NCI-H2227 treated with DMSO at 0.1 percent for 48 hours (cell line): Measurements from ENCODE around the gene AMBRA1.
"Not testable (repeated sequence)": the region's sequence is repeated elsewhere in the genome, so short reads cannot be mapped to it uniquely, and the experiment has no call there.

Experiments
- DNase-seq: peaks from one replicate; lab custom pipeline; 2025; lab: John Stamatoyannopoulos, UW

Gene AMBRA1

GRCh38 chr11:46612326-46612725 lies 18.5 kb upstream of the AMBRA1 start:
- DNase-seq, result no peak

GRCh38 chr11:46611526-46612304 lies 17.9 kb upstream of the AMBRA1 start:
- no peak for DNase-seq

- no peak for DNase-seq
Observed at GRCh38 chr11:46609386-46609785, 15.6 kb upstream of the AMBRA1 start.

GRCh38 chr11:46607516-46607915 lies 13.7 kb upstream of the AMBRA1 start:
- DNase-seq, result no peak

- DNase-seq, result no peak
Observed at GRCh38 chr11:46604796-46605195, 11.0 kb upstream of the AMBRA1 start.

- no peak for DNase-seq
Observed at GRCh38 chr11:46603704-46604308, 10.0 kb upstream of the AMBRA1 start.

GRCh38 chr11:46601129-46601528 lies 7.3 kb upstream of the AMBRA1 start:
- DNase-seq, result no peak

- no peak for DNase-seq
Observed at GRCh38 chr11:46600194-46600960, 6.6 kb upstream of the AMBRA1 start.

- no peak for DNase-seq
Observed at GRCh38 chr11:46599340-46600193, 5.7 kb upstream of the AMBRA1 start.

GRCh38 chr11:46597609-46598219 lies 3.9 kb upstream of the AMBRA1 start:
- DNase-seq, result no peak

- no peak for DNase-seq
Observed at GRCh38 chr11:46597155-46597554, 3.3 kb upstream of the AMBRA1 start.

GRCh38 chr11:46594785-46595184 lies 962 bp upstream of the AMBRA1 start:
- no peak for DNase-seq

GRCh38 chr11:46594374-46594700 lies 514 bp upstream of the AMBRA1 start:
- no peak for DNase-seq

- no peak for DNase-seq
Observed at GRCh38 chr11:46590740-46591605, 2.9 kb downstream of the AMBRA1 start.

- DNase-seq, result no peak
Observed at GRCh38 chr11:46588915-46589314, 4.9 kb downstream of the AMBRA1 start.

- DNase-seq, result no peak
Observed at GRCh38 chr11:46588131-46588530, 5.7 kb downstream of the AMBRA1 start.

GRCh38 chr11:46583513-46583912 lies 10.3 kb downstream of the AMBRA1 start:
- DNase-seq, result not testable (repeated sequence)

GRCh38 chr11:46582588-46582987 lies 11.2 kb downstream of the AMBRA1 start:
- DNase-seq, result no peak

GRCh38 chr11:46577058-46577457 lies 16.8 kb downstream of the AMBRA1 start:
- no peak for DNase-seq

GRCh38 chr11:46574656-46575055 lies 19.2 kb downstream of the AMBRA1 start:
- DNase-seq, result no peak
